Glomerular visceral epithelial cell (primary cell): ENCODE results near the gene CLCN5.

ENCODE experiments used
- DNase-seq: peaks from one replicate; pipeline ENCODE4 v3.0.0-alpha.2; 2016; ENCODE audit errors: extremely low spot score

The CLCN5 gene

GRCh38 chrX:49934148-49934547 lies 11.8 kb downstream of the CLCN5 start:
- no peak for DNase-seq

- no peak for DNase-seq
Observed at GRCh38 chrX:49934729-49935128, 12.3 kb downstream of the CLCN5 start.

- no peak for DNase-seq
Observed at GRCh38 chrX:49947781-49948180, 25.4 kb downstream of the CLCN5 start.

- DNase-seq = no peak
Observed at GRCh38 chrX:49949961-49950360, 27.6 kb downstream of the CLCN5 start.

GRCh38 chrX:49951524-49952193 lies 29.3 kb downstream of the CLCN5 start:
- peak; percentile 0 for DNase-seq

- DNase-seq = no peak
Observed at GRCh38 chrX:49956313-49956712, 33.9 kb downstream of the CLCN5 start.

- no peak for DNase-seq
Observed at GRCh38 chrX:49958727-49959485, 36.5 kb downstream of the CLCN5 start.

GRCh38 chrX:49959602-49960001 lies 37.2 kb downstream of the CLCN5 start:
- DNase-seq = no peak

- DNase-seq = no peak
Observed at GRCh38 chrX:49960061-49960460, 37.7 kb downstream of the CLCN5 start.

- DNase-seq = no peak
Observed at GRCh38 chrX:49970674-49971073, 48.3 kb downstream of the CLCN5 start.

- no peak for DNase-seq
Observed at GRCh38 chrX:49972328-49972860, 50.0 kb downstream of the CLCN5 start.

- DNase-seq = no peak
Observed at GRCh38 chrX:49976682-49977197, 54.3 kb downstream of the CLCN5 start.

GRCh38 chrX:49977319-49978090 lies 55.1 kb downstream of the CLCN5 start:
- DNase-seq = no peak

- DNase-seq = no peak
Observed at GRCh38 chrX:49978176-49978575, 55.8 kb downstream of the CLCN5 start.

GRCh38 chrX:49986058-49986457 lies 63.7 kb downstream of the CLCN5 start:
- no peak for DNase-seq

GRCh38 chrX:49987651-49988050 lies 65.3 kb downstream of the CLCN5 start:
- no peak for DNase-seq

- no peak for DNase-seq
Observed at GRCh38 chrX:49988143-49988542, 65.7 kb downstream of the CLCN5 start.

- no peak for DNase-seq
Observed at GRCh38 chrX:49991758-49992157, 69.4 kb downstream of the CLCN5 start.

GRCh38 chrX:49992853-49993252 lies 70.5 kb downstream of the CLCN5 start:
- DNase-seq = no peak

GRCh38 chrX:49993661-49994060 lies 71.3 kb downstream of the CLCN5 start:
- DNase-seq = no peak

- peak; percentile 12 for DNase-seq
Observed at GRCh38 chrX:49995107-49995731, 72.8 kb downstream of the CLCN5 start.
